ENCODE measurements around the gene ZNF593. TPM values are rescaled to one million over a fixed set of nuclear protein-coding genes. Genes with fewer than 3 reads are reported as not detected.

The ZNF593 gene
- total and polyA plus RNA-seq, 9 of the 15 experiments (the other 6 are each of a cell fraction or from before 2014, with no cell fraction given), result 9.8 to 334 (median 48.2) TPM

- TF ChIP-seq MAZ (CRISPR knock-in tag; conservative IDR thresholded peaks at IDR 0.05 in 1 of 2, IDR thresholded peaks at IDR 0.05 in 1 of 2) (peak in 1 of 2 experiments; percentile 14; a peak in 1 of 4 replicates), RREB1 (CRISPR knock-in tag; IDR thresholded peaks at IDR 0.05) (peak; percentile 53; the same call in 1 of the 2 replicates), ZBTB1 (CRISPR knock-in tag; IDR thresholded peaks at IDR 0.05; ENCODE audit: borderline replicate concordance, low read depth) (no peak), TFE3 (CRISPR knock-in tag; IDR thresholded peaks at IDR 0.05) (no peak), ZNF197 (CRISPR knock-in tag; IDR thresholded peaks at IDR 0.05; ENCODE audit: low read depth) (peak; percentile 56; the same call in 1 of the 2 replicates), ZBTB34 (CRISPR knock-in tag; IDR thresholded peaks at IDR 0.05) (peak; percentile 71; the same call in 1 of the 2 replicates), GATA2 (CRISPR knock-in tag; IDR thresholded peaks at IDR 0.05) (no peak), TCFL5 (CRISPR knock-in tag; conservative IDR thresholded peaks at IDR 0.05) (0 out of 2 replicates have a peak, but pooled peaks have one; percentile 30), SMAD3 (CRISPR knock-in tag; conservative IDR thresholded peaks at IDR 0.05) (peak; percentile 88), ZKSCAN1 (IDR thresholded peaks at IDR 0.05; ENCODE audit: low read depth, low read length) (peak; percentile 94), CXXC5 (CRISPR knock-in tag; IDR thresholded peaks at IDR 0.05) (peak; percentile 43), ZNF75A (CRISPR knock-in tag; IDR thresholded peaks at IDR 0.05) (peak; percentile 42; the same call in 1 of the 2 replicates), ZNF239 (CRISPR knock-in tag; IDR thresholded peaks at IDR 0.05) (peak; percentile 47)
Observed at GRCh38 chr1:26124418-26125331, 45.0 kb upstream of the ZNF593 start (continued).
